IPS DF 4.7 (cell line): Measurements from ENCODE around the gene SMIM10L2A.
"Not testable (repeated sequence)": the region's sequence is repeated elsewhere in the genome, so short reads cannot be mapped to it uniquely, and the experiment has no call there.

Source experiments
- DNase-seq: peaks from one replicate; pipeline ENCODE4 v3.0.0-alpha.2; 2013; ENCODE audit warnings: low spot score; ENCODE audit errors: extremely low read depth

SMIM10L2A gene

GRCh38 chrX:135422810-135423168, 1.0 kb downstream of the SMIM10L2A start:
- not testable (repeated sequence) for DNase-seq

GRCh38 chrX:135423173-135423864, 1.6 kb downstream of the SMIM10L2A start:
- not testable (repeated sequence) for DNase-seq

DNA sequence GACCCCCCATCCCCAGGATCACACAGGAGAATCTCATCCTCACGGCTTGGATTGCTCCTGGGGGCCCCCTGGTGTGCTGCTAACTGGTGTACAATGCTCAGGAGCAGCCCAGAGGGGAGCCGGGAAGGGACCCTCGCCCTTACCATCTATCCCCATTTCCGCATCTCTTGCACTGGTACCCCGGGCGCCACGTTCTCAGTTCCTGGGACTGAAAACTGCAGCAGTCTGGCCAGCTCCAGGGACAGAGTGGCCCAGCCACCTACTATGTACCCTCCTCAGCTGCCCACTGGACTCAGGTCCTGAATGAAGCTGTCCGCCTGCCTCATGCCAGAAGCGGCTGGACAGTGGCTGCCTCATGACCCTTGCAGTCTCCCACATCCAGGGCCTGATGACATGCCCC, 2.7 kb downstream of the SMIM10L2A start:
- DNase-seq: no peak

DNA sequence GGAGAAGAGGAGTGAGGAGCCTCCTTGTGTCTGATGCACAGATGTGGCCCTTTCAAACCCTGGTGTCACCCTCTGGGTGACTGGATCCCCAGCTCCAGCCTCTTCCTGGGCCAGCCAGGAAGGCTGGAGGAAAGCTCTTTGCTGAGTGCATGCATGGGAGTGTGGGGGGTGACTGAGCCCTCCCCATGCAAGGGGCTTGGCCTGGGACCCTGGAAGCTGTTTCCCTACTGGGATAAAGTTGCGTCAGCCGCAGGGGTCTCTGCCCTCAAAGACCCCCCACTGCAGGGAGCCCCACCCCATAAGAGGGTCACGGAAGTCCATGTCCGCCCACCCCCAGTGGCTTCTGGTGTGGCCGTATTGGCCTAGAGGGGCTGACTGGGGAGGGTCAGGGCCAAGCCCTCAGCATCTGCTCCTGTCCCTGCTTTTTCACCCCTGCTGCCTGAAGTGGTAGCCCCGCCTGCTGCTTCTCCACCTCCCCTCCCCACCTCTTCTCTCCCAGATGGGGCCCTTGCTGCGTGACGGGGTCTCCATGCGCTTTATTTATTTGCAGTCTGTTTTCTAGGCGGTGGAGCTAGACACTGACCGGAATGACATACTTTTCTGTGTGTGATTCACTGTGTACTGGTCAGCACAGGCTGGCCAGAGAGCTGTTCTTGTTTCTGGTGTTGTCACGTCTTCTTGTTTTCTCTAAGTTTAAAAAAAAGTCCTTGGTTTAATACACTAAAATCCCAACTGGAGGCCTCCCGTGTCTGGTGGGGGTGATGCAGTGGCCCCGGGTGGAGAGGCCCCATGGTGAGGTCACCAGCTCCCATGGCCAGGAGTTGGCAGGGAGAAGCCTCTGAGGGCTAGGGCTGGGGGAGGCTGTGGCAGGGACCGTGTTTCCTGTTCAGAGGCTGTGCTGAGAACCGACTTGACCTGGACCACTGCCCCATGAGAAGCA, 3.6 kb downstream of the SMIM10L2A start:
- no peak for DNase-seq

DNA sequence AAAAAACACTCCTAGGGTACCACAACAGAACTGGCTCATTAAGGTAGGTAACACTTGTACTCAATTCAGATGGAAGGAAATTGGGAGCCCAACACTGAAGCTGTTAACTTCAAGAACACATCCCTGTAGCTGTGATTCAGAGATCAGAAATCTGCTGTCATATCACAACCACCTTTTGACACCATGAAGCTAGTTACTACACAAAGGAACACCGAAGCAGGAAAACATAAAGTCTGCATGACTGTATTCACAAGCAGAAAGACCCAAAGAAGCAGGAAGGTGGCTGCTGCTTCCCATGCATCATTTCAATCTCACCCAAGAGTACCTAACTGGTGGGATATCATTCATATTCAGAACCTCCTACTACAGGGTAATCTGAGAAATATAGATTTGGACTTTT, 7.7 kb downstream of the SMIM10L2A start:
- no peak for DNase-seq

DNA sequence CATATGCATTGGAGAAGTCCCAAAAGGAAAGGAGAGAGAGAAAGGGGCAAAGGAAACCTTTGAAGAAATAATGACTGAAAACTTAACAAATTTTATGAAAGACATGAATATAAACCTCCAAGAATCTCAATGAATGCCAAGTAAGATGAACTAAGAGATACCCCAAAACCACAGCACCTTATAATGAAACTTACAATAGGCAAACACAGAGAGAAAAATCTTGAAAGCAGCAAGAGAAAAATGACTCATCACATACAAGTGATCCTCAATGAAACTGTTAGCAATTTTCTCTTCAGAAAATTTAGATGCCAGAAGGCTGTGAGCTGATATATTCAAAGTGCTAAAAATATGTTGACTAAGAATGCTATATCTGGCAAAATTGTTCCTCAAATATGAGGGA, 10.1 kb downstream of the SMIM10L2A start:
- DNase-seq: no peak

- DNase-seq: no peak
Observed at GRCh38 chrX:135432453-135432852, 10.7 kb downstream of the SMIM10L2A start.

DNA sequence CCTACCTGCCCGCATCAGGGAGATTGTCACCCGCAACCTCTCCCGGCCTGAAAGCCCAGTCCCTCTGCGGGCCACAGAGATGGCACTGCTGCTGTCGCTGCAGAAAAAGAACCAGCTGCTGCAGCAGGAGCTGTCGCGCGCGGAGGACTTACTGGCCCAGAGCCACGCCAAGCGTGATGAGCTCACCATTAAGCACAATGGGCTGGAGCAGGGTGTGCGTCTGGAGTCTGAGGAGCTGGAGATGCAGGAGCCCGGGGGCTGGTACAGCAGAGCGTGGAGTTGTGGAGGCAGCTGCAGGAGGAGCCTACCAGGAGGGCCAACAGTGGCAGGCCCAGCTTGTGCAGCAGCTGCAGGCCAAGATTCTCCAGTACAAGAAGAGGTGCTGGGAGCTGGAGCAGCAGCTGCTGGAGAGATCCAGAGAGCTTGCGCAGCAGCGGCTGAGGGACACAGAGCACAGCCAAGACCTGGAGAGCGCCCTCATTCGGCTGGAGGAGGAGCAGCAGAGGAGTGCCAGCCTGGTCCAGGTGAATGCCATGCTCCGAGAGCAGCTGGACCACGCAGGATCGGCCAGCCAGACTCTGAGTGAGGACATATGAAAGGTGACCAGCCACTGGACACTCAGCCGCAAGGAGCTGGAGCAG, 11.3 kb downstream of the SMIM10L2A start:
- DNase-seq: no peak

DNA sequence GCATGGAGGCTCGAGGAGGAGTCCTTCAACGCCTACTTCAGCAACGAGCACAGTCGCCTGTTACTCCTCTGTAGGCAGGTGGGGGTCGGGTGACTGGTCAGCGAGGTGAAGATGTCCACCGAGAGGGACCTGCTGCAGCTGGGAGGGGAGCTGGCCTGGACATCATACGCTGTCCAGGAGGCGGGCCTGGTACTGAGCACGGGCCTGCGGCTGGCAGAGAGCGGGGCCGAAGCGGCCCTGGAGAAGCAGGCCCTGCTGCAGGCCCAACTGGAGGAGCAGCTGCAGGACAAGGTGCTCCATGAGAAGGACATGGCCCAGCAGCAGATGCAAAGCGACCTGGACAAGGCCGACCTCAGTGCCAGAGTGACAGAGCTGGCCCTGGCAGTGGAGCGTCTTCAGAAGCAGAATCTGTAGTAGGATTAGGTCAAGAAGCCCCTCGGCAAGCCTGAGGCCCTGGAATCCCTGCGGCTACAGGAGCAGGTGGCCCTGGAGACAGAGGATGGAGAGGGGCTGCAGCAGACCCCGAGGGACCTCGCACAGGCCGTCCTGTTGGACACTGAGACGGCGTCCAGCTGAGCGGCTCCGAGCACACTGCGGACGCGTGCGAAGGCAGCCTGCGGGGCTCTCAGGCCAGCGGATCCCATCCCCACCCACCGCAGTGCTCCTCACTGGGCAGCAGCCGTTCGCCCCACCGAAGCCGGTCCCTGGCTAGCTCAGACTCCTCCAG, 11.9 kb downstream of the SMIM10L2A start:
- no peak for DNase-seq

DNA sequence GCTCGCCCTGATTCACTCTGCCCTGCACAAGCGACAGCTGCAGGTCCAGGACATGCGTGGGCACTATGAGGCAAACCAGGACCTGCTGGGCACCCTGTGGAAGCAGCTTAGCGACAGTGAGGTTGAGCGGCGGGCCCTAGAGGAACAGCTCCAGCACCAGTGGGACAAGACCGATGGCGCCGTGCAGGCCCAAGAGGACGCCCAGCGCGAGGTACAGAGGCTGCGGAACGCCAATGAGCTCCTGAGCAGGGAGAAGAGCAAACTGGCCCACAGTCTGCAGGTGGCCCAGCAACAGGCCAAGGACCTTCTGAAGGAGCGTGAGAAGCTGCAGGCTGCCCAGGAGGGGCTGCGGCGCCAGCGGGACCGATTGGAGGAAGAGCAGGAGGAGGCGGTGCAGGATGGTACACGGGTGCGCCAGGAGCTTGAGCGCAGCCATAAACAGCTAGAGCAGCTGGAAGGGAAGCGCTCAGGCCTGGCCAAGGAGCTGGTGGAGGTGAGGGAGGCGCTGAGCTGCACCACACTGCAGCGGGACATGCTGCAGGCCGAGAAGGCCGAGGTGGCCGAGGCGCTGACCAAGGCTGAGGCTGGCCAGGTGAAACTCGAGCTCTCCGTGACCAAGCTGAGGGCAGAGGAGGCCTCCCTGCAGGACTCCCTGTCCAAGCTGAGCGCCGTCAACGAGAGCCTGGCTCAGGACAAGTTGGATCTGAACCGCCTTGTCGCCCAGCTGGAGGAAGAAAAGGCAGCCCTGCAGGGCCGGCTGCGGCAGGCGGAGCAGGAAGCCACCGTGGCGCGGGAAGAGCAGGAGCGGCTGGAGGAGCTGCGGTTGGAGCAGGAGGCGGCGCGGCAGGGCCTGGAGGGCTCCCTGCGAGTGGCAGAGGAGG, 12.8 kb downstream of the SMIM10L2A start:
- no peak for DNase-seq

GRCh38 chrX:135435139-135435922, 13.6 kb downstream of the SMIM10L2A start:
- no peak for DNase-seq

GRCh38 chrX:135435933-135436332, 14.2 kb downstream of the SMIM10L2A start:
- DNase-seq: no peak

DNA sequence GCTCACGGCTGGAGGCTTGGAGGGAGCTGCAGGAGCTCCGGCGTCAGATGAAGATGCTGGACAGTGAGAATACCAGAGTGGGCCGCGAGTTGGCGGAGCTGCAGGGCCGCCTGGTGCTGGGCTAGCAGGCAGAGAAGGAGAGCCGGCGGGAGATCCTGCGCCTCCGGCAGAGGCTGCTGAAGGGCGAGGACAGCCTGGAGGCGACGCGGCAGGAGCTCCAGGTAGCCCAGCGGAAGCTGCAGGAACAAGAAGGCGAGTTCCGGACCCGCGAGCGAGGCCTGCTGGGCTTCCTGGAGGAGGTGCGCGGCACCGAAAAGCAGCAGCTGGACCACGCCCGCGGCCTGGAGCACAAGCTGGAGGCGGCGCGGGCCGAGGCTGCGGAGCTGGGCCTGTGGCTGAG, 14.7 kb downstream of the SMIM10L2A start:
- no peak for DNase-seq

DNA sequence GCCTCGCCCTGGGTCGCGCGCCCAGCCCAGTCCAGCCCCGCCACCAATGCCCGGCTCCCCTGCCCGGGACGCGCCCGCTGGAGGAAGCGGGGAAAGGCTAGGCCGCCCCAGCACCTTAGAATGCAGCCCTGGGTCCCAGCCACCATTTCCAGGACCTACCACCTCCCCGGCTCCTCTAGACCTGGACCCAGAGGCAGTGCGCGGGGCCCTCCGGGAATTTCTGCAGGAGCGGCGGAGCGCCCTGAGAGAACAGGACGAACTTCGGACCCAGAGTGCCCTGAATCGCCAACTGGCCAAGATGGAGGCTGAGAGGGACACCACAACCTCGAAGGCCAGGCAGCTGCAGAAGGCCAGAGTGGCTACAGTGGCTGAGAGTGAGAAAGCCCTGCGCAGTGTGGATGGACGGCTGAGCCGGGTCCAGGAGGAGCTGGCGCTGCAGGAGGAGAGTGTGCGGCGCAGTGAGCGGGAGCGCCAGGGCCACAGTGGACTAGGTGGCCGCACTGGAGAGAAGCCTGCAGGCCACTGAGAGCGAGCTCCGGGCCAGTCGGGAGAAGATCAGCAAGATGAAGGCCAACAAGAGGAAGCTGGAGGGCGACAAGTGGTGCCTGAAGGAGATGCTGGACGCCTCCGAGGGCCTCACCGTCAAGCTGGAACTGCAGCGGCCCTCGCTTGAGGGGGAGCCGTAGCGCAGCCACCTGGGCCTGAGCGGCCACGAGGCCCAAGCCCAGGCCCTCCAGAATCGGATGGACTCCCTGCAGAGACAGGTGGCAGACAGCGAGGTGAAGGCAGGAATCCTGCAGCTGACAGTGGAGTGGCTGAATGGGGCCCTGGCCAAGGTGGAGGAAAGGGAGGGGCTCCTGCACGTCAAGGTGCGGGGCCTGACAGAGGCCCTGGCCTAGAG, 15.5 kb downstream of the SMIM10L2A start:
- DNase-seq: no peak

GRCh38 chrX:135437867-135438733, 16.4 kb downstream of the SMIM10L2A start:
- no peak for DNase-seq

DNA sequence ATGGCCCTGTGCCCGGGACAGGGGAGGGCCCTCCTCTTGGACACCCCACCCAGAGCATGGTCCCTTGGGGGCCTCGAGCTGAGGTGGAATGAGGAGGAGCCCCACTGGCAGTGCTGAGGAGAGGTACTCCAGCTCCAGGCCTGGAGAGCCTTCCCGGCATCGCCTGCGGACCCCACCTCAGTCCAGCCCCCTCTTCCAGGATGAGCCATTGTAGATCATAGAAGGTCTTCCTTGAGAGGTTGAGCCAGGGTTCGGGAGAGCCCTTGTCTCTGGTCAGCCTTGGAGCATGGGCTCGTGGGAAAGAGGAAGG, 16.9 kb downstream of the SMIM10L2A start:
- no peak for DNase-seq

- DNase-seq: no peak
Observed at GRCh38 chrX:135449637-135450550, 28.1 kb downstream of the SMIM10L2A start.
